Gastrocnemius medialis (tissue), 4 donors: ENCODE measurements around the gene AGBL1.

Source experiments
- POLR2A ChIP-seq, 2 donors: fragments of 450-650 bp; IDR thresholded peaks; one replicate each; pipeline ENCODE4 v1.6.1; 2017; ENCODE audit warnings: antibody characterized with exemption in 2 of 2, mild to moderate bottlenecking in 2 of 2, moderate library complexity in 2 of 2
- TF ChIP-seq, protein P1 (sequence below), 5 experiments: fragments of 450-650 bp in 3 of 5; fragments of 200-600 bp in 2 of 5; sonication (generic) in 2 of 5; IDR thresholded peaks in 4 of 5; conservative IDR thresholded peaks in 1 of 5; 1 replicate in 4 of 5; 2 replicates in 1 of 5; pipeline ENCODE4 v1.5.1; 2016 to 2019; ENCODE audit warnings: antibody characterized with exemption in 5 of 5, mild to moderate bottlenecking in 3 of 5, moderate library complexity in 3 of 5

DNA sequence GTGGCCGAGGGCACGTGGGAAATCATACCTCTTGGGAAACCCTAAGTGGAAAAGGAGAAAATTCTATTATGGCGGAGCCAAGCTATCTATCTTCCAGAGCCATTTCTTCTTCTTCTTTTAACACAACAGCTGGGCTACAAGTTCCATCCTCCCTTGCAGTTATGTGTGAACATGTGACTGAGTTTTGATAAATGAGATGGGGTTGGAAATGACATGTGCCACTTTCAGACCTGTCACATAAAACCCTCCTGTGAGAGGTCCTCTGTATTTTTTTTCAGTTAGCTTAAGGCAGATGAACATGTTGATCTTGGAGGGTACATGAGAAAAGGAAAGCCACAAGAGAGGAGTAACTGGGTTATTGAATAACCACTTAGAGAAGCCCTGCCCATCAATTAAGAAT is 47.9 kb downstream of the AGBL1 start:
- TF ChIP-seq, protein P1, sequence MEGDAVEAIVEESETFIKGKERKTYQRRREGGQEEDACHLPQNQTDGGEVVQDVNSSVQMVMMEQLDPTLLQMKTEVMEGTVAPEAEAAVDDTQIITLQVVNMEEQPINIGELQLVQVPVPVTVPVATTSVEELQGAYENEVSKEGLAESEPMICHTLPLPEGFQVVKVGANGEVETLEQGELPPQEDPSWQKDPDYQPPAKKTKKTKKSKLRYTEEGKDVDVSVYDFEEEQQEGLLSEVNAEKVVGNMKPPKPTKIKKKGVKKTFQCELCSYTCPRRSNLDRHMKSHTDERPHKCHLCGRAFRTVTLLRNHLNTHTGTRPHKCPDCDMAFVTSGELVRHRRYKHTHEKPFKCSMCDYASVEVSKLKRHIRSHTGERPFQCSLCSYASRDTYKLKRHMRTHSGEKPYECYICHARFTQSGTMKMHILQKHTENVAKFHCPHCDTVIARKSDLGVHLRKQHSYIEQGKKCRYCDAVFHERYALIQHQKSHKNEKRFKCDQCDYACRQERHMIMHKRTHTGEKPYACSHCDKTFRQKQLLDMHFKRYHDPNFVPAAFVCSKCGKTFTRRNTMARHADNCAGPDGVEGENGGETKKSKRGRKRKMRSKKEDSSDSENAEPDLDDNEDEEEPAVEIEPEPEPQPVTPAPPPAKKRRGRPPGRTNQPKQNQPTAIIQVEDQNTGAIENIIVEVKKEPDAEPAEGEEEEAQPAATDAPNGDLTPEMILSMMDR (IDR thresholded peaks at IDR 0.05 in 4 of 5, conservative IDR thresholded peaks at IDR 0.05 in 1 of 5) = no peak
- no peak for TF ChIP-seq POLR2A (IDR thresholded peaks at IDR 0.05)
